CD14-positive monocyte (primary cell): ENCODE measurements around the gene PLCXD3. TPM values are rescaled to one million over a fixed set of nuclear protein-coding genes. Genes with fewer than 3 reads are reported as not detected.

Experiments used
- DNase-seq, 3 donors: peaks; one replicate each; pipeline ENCODE4 v3.0.0-alpha.2; 2011 to 2022
- H2AFZ ChIP-seq: 2 replicates; pipeline ENCODE4 v1.6.0; 2012; ENCODE audit warnings: mild to moderate bottlenecking, low read depth, low read length, inconsistent platforms; ENCODE audit not compliant: insufficient read depth, poor library complexity, severe bottlenecking
- H3K27ac ChIP-seq, 2 donors: 1 replicate in 1 of 2; 2 replicates in 1 of 2; pipeline ENCODE4 v1.5.1; 2012 to 2013; ENCODE audit warnings: low read length in 2 of 2, control low read depth in 1 of 2, inconsistent platforms in 1 of 2, low read depth in 1 of 2, mild to moderate bottlenecking in 1 of 2
- H3K27me3 ChIP-seq, 2 donors: one replicate each; pipeline versions ENCODE4 v1.6.0 to v1.6.1; 2011 to 2013; ENCODE audit warnings: low read length in 2 of 2; ENCODE audit not compliant: control insufficient read depth in 2 of 2, insufficient read depth in 2 of 2
- H3K36me3 ChIP-seq, 2 donors: replicated peaks in 1 of 2; 1 replicate in 1 of 2; 2 replicates in 1 of 2; pipeline versions ENCODE4 v1.5.1 to v1.6.1; 2012 to 2013; ENCODE audit warnings: low read length in 2 of 2, control low read depth in 1 of 2, inconsistent platforms in 1 of 2, mild to moderate bottlenecking in 1 of 2; ENCODE audit not compliant: insufficient read depth in 2 of 2, control insufficient read depth in 1 of 2
- H3K4me1 ChIP-seq, 2 donors: 1 replicate in 1 of 2; 2 replicates in 1 of 2; pipeline versions ENCODE4 v1.5.1 to v1.6.1; 2012 to 2013; ENCODE audit warnings: low read length in 2 of 2, control low read depth in 1 of 2, inconsistent platforms in 1 of 2, mild to moderate bottlenecking in 1 of 2, moderate library complexity in 1 of 2; ENCODE audit not compliant: insufficient read depth in 2 of 2, control insufficient read depth in 1 of 2
- H3K4me2 ChIP-seq: replicated peaks from 2 replicates; pipeline ENCODE3; 2012; ENCODE audit warnings: low read length, moderate library complexity, mild to moderate bottlenecking; ENCODE audit not compliant: poor library complexity, severe bottlenecking; ENCODE audit errors: extremely low read depth
- H3K4me3 ChIP-seq, 3 experiments: fragments of 200-600 bp in 1 of 3; sonication (generic) in 1 of 3; replicated peaks in 1 of 3; 1 replicate in 2 of 3; 2 replicates in 1 of 3; pipeline ENCODE4 v1.5.1; 2011 to 2013; ENCODE audit warnings: low read length in 3 of 3, mild to moderate bottlenecking in 3 of 3, control low read depth in 2 of 3, low read depth in 2 of 3, inconsistent platforms in 1 of 3, moderate library complexity in 1 of 3
- H3K79me2 ChIP-seq: 2 replicates; pipeline ENCODE4 v1.6.0; 2012; ENCODE audit warnings: mild to moderate bottlenecking, control low read depth, inconsistent platforms, low read length, moderate library complexity; ENCODE audit not compliant: insufficient read depth
- H3K9ac ChIP-seq: 2 replicates; pipeline ENCODE4 v1.6.0; 2017; ENCODE audit warnings: low read length, mild to moderate bottlenecking; ENCODE audit not compliant: insufficient read depth, poor library complexity, severe bottlenecking
- H3K9me3 ChIP-seq, 2 donors: replicated peaks in 1 of 2; 1 replicate in 1 of 2; 2 replicates in 1 of 2; pipeline versions ENCODE4 v1.5.1 to v1.6.1; 2012 to 2013; ENCODE audit warnings: low read length in 2 of 2, control low read depth in 1 of 2; ENCODE audit not compliant: control insufficient read depth in 1 of 2, insufficient read depth in 1 of 2
- H4K20me1 ChIP-seq: 2 replicates; pipeline ENCODE4 v1.6.0; 2012; ENCODE audit warnings: mild to moderate bottlenecking, low read length, control low read depth, moderate library complexity; ENCODE audit not compliant: insufficient read depth
- H3K27ac Mint-ChIP-seq, 7 donors: one replicate each; pipeline ENCODE4 v1.8.0; 2020; ENCODE audit warnings: mild to moderate bottlenecking in 7 of 7, mixed read lengths in 7 of 7, moderate library complexity in 6 of 7, inconsistent platforms in 2 of 7
- H3K27me3 Mint-ChIP-seq, 3 donors: one replicate each; pipeline ENCODE4 v1.8.0; 2021 to 2022; ENCODE audit warnings: low read depth in 3 of 3, mild to moderate bottlenecking in 3 of 3, mixed read lengths in 3 of 3, moderate library complexity in 3 of 3, inconsistent platforms in 1 of 3
- H3K36me3 Mint-ChIP-seq, 2 donors: one replicate each; pipeline ENCODE4 v1.8.0; 2020; ENCODE audit warnings: mixed read lengths in 2 of 2, inconsistent platforms in 1 of 2, mild to moderate bottlenecking in 1 of 2
- H3K4me1 Mint-ChIP-seq: one replicate; pipeline ENCODE4 v1.8.0; 2020; ENCODE audit warnings: mild to moderate bottlenecking, mixed read lengths
- H3K4me3 Mint-ChIP-seq, 2 donors: one replicate each; pipeline ENCODE4 v1.8.0; 2020; ENCODE audit warnings: mild to moderate bottlenecking in 2 of 2, mixed read lengths in 2 of 2, moderate library complexity in 1 of 2
- H3K9me3 Mint-ChIP-seq, 7 donors: one replicate each; pipeline ENCODE4 v1.8.0; 2020 to 2022; ENCODE audit warnings: mixed read lengths in 7 of 7, mild to moderate bottlenecking in 6 of 7, moderate library complexity in 6 of 7, inconsistent platforms in 2 of 7
- WGBS: methylation state at CpG from one replicate; pipeline ENCODE4 v1.1.5; 2013; ENCODE audit warnings: missing lambda C conversion rate; ENCODE audit not compliant: insufficient coverage; 5-methylcytosine and 5-hydroxymethylcytosine counted together
- intact Hi-C, 2 donors: fragments of 100-400 bp; cut with micrococcal nuclease; formaldehyde crosslinking; loops; one replicate each; pipeline versions ENCODE4 v1.15.0 to v1.15.1; 2023
- polyA plus RNA-seq, 3 donors: library from polyadenylated mRNA; depleted of rRNA in 1 of 3; unstranded in 2 of 3; stranded (reverse) in 1 of 3; fragments of 300-500 nt in 2 of 3; fragments of >200 nt in 1 of 3; fragmentation: Illumina TruSeq in 2 of 3; gene quantifications; 1 replicate in 2 of 3; 2 replicates in 1 of 3; pipeline ENCODE4 v1.2.3, GENCODE V29; 2012 to 2021
- TF ChIP-seq, protein P1 (sequence below): fragments of 200-600 bp; IDR thresholded peaks from one replicate; pipeline ENCODE4 v1.8.0; 2022; ENCODE audit warnings: antibody characterized with exemption, mild to moderate bottlenecking

The PLCXD3 gene
- polyA plus RNA-seq, 3 donors: not detected

DNA sequence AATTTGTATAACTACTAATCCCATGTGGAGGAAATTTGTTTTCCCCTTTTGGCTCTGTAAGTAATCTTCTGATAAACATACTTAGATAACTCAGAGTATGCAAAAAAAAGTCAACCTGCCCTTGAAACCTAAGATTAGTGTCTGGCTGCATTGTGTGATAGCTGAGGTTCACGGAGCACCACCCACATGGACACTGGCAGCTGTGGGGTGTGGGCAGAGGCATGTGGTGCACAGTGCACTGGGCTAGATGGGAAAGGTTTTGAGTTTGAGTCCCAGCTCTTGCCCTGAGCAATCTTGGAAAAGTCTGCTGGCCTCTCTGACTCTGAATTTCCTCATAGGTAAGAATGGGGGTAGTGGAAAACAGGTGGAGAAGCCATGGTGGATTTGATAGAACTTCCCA is 75.1 kb downstream of the PLCXD3 start:
- H3K9me3 ChIP-seq: no peaks in the 10 kb centered on the region
- no peak overlapping the region for H2AFZ ChIP-seq
- no peak overlapping the region for H3K4me3 ChIP-seq
- no peaks in the 10 kb centered on the region for H3K27me3 ChIP-seq
- no peak for DNase-seq
- no peak overlapping the region for H3K9ac ChIP-seq
- 100% methylated on average over 1 of the region's 1 CpG for WGBS
- H3K79me2 ChIP-seq: no peaks in the 10 kb centered on the region
- no peaks in the 10 kb centered on the region for H3K4me1 ChIP-seq
- Mint-ChIP-seq H3K4me3 (no peak overlapping the region), H3K36me3 (no peaks in the 10 kb centered on the region), H3K27me3 (no peaks in the 10 kb centered on the region), H3K9me3 (peaks cover 0 to 3% (median 0%) of the 10 kb centered on the region in 7 donors), H3K4me1 (no peaks in the 10 kb centered on the region), H3K27ac (no peak overlapping the region)
- TF ChIP-seq, protein P1, sequence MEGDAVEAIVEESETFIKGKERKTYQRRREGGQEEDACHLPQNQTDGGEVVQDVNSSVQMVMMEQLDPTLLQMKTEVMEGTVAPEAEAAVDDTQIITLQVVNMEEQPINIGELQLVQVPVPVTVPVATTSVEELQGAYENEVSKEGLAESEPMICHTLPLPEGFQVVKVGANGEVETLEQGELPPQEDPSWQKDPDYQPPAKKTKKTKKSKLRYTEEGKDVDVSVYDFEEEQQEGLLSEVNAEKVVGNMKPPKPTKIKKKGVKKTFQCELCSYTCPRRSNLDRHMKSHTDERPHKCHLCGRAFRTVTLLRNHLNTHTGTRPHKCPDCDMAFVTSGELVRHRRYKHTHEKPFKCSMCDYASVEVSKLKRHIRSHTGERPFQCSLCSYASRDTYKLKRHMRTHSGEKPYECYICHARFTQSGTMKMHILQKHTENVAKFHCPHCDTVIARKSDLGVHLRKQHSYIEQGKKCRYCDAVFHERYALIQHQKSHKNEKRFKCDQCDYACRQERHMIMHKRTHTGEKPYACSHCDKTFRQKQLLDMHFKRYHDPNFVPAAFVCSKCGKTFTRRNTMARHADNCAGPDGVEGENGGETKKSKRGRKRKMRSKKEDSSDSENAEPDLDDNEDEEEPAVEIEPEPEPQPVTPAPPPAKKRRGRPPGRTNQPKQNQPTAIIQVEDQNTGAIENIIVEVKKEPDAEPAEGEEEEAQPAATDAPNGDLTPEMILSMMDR: no peak
- intact Hi-C loops: no loop called here
- H3K4me2 ChIP-seq: no peak overlapping the region
- H3K36me3 ChIP-seq: no peaks in the 10 kb centered on the region
- no peaks in the 10 kb centered on the region for H4K20me1 ChIP-seq
- no peak overlapping the region for H3K27ac ChIP-seq

DNA sequence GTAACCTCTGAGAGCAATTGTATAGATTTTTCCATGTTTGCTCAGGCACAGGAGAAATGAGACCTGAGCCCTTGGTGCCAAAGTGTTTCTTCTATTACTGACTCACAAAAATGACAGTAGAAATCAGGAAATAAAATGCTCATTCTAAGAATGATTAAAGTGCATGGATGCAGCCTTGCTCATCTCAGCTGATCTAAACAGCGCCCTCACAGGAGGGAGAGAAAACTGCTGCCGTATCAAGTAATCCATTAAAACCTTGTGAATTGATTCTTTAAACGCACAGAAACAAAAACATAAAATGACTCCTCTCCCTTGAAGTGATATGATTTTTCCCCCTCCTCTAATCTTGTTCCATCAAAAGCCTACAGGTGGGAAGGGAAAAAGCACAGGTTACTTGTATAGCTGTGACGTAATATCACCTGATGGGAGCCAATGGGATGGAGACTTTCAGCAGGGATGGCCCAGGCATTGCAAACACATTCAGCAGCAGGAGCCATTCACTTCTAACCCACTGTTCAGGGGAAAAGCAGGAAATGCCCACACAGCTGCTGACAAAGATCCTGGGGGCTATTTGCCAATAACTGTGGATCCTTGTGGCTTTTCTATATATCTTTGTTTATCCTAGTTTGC is 76.7 kb downstream of the PLCXD3 start:
- Histone ChIP-seq H3K36me3 (no peaks in the 10 kb centered on the region), H3K79me2 (no peaks in the 10 kb centered on the region), H3K27ac (no peak overlapping the region), H4K20me1 (no peaks in the 10 kb centered on the region), H3K9ac (no peak overlapping the region), H3K4me3 (no peak overlapping the region), H3K4me2 (no peak overlapping the region), H3K9me3 (no peaks in the 10 kb centered on the region), H2AFZ (no peak overlapping the region), H3K27me3 (no peaks in the 10 kb centered on the region), H3K4me1 (no peaks in the 10 kb centered on the region)
- no peak for DNase-seq
- Mint-ChIP-seq H3K4me3 (no peak overlapping the region), H3K36me3 (no peaks in the 10 kb centered on the region), H3K4me1 (no peaks in the 10 kb centered on the region), H3K27me3 (peaks cover 0 to 2% (median 0%) of the 10 kb centered on the region in 3 donors), H3K9me3 (peaks cover 0 to 2% (median 0%) of the 10 kb centered on the region in 7 donors), H3K27ac (no peak overlapping the region)
- TF ChIP-seq, protein P1: no peak
- WGBS: 83% methylated on average over 1 of the region's 4 CpGs
- intact Hi-C loops: no loop called here
